Stimulated activated naive CD8-positive, alpha-beta T cell treated with anti-CD3 and anti-CD28 coated beads, Interleukin-15, Interleukin-2, amounts not matched to agents 100 ng/mL and 50 ng/mL, for 24 hours (primary cell): Measurements from ENCODE around the gene SEZ6L.
"Not testable (repeated sequence)": the region's sequence is repeated elsewhere in the genome, so short reads cannot be mapped to it uniquely, and the experiment has no call there.

Experiments used
- H3K27ac Mint-ChIP-seq: one replicate; pipeline ENCODE4 v1.8.0; 2021; ENCODE audit warnings: mild to moderate bottlenecking, mixed read lengths
- H3K27me3 Mint-ChIP-seq: one replicate; pipeline ENCODE4 v1.8.0; 2021; ENCODE audit warnings: mixed read lengths
- H3K36me3 Mint-ChIP-seq: one replicate; pipeline ENCODE4 v1.8.0; 2021; ENCODE audit warnings: low read depth, mixed read lengths
- H3K4me1 Mint-ChIP-seq: one replicate; pipeline ENCODE4 v1.8.0; 2021; ENCODE audit warnings: low read depth, mixed read lengths
- H3K4me3 Mint-ChIP-seq: one replicate; pipeline ENCODE4 v1.8.0; 2021; ENCODE audit warnings: mild to moderate bottlenecking, mixed read lengths
- H3K9me3 Mint-ChIP-seq: one replicate; pipeline ENCODE4 v1.8.0; 2021; ENCODE audit warnings: mixed read lengths

Gene SEZ6L

DNA sequence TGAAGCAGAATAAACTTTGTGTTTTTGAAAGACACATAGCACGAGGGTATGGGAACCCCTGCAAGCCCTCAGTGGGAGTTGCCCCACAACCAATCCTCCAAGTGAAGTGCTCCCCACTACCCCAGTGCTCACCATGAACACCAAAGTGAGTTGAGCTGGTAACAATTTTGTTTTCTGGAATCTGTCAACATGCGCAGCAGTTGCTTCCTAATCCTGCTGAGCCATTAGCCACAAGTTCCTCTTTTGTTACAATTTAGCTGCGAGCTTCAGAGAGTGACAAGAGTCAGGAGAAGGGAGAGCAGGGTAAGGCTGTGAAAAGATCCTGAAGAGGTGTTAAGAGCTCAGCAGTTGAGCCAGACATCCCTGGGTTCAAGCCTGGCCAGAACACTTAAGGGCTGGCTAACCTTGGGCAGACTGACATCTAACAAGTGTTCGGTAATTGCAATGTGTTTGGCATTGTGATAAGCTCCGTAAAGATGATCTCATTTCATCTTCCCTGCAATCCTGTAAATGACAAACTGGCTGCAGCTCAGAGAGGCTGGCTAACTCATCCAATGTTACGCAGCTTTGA, 235.7 kb downstream of the SEZ6L start:
- H3K27ac Mint-ChIP-seq = no peak overlapping the region
- peaks cover 14% of the 10 kb centered on the region for H3K4me1 Mint-ChIP-seq
- no peaks in the 10 kb centered on the region for H3K36me3 Mint-ChIP-seq
- no peak overlapping the region for H3K4me3 Mint-ChIP-seq
- H3K9me3 Mint-ChIP-seq = no peaks in the 10 kb centered on the region
- H3K27me3 Mint-ChIP-seq = peaks cover 14% of the 10 kb centered on the region

DNA sequence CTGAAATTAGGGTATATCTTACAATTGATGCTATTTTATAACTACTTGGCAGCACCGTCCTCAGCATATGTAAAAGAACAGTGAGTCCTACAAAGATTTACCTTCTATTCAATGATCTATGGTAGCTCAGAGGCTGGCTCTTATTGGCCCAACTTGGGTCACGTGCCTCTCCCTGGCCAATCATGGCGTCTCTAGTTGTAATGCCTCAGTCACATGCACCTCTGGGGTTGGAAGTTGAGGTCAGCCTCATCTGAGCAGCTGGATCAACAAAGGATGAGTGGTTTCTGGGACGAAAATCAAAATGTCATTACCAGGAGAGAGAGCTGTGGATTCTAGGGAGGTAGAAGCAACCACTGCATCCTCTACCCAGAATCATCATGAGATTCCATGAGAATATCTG, 236.9 kb downstream of the SEZ6L start:
- H3K27ac Mint-ChIP-seq = no peak overlapping the region
- no peaks in the 10 kb centered on the region for H3K36me3 Mint-ChIP-seq
- H3K4me1 Mint-ChIP-seq = peaks cover 14% of the 10 kb centered on the region
- H3K27me3 Mint-ChIP-seq = peaks cover 16% of the 10 kb centered on the region
- no peaks in the 10 kb centered on the region for H3K9me3 Mint-ChIP-seq
- H3K4me3 Mint-ChIP-seq = no peak overlapping the region

GRCh38 chr22:26408562-26409220, 239.4 kb downstream of the SEZ6L start:
- Mint-ChIP-seq H3K4me1 (peaks cover 10% of the 10 kb centered on the region), H3K27me3 (peaks cover 14% of the 10 kb centered on the region)
- not testable (repeated sequence) for H3K27ac Mint-ChIP-seq, H3K4me3 Mint-ChIP-seq, H3K36me3 Mint-ChIP-seq, H3K9me3 Mint-ChIP-seq

- H3K36me3 Mint-ChIP-seq = no peaks in the 10 kb centered on the region
- peaks cover 10% of the 10 kb centered on the region for H3K27me3 Mint-ChIP-seq
- H3K27ac Mint-ChIP-seq = no peak overlapping the region
Observed at GRCh38 chr22:26409719-26410335, 240.6 kb downstream of the SEZ6L start.

GRCh38 chr22:26410386-26410785, 241.1 kb downstream of the SEZ6L start:
- no peaks in the 10 kb centered on the region for H3K4me1 Mint-ChIP-seq
- no peak overlapping the region for H3K4me3 Mint-ChIP-seq
- H3K27me3 Mint-ChIP-seq = peaks cover 10% of the 10 kb centered on the region
- H3K27ac Mint-ChIP-seq = no peak overlapping the region
- no peaks in the 10 kb centered on the region for H3K9me3 Mint-ChIP-seq
- no peaks in the 10 kb centered on the region for H3K36me3 Mint-ChIP-seq

More at GRCh38 chr22:26409719-26410335, 240.6 kb downstream of the SEZ6L start:
- Mint-ChIP-seq H3K4me3 (no peak overlapping the region), H3K4me1 (peaks cover 2% of the 10 kb centered on the region), H3K9me3 (no peaks in the 10 kb centered on the region)

DNA sequence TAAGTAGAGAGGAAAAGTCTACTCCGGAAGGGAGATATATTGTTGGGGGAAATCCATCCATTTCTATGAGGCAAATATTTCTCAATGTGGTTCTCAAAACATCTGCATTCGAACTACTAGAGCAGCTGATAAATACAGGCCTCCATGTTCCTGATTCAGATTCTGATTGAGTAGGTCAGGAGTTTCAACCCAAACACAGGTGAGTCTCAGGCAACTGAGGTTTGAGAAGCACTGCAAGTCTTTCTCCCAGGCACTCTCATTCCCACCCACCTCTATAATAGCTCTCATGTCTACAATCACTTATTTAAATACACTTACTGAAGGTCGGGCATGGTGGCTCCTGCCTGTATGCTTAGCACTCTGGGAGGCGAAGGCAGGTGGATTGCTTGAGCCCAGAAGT, 245.1 kb downstream of the SEZ6L start:
- no peaks in the 10 kb centered on the region for H3K36me3 Mint-ChIP-seq
- H3K27me3 Mint-ChIP-seq = peaks cover 22% of the 10 kb centered on the region
- H3K27ac Mint-ChIP-seq = no peak overlapping the region
- H3K9me3 Mint-ChIP-seq = no peaks in the 10 kb centered on the region
- H3K4me1 Mint-ChIP-seq = no peaks in the 10 kb centered on the region
- no peak overlapping the region for H3K4me3 Mint-ChIP-seq

GRCh38 chr22:26416256-26416655, 247.0 kb downstream of the SEZ6L start:
- H3K4me1 Mint-ChIP-seq = no peaks in the 10 kb centered on the region
- H3K9me3 Mint-ChIP-seq = no peaks in the 10 kb centered on the region
- no peak overlapping the region for H3K4me3 Mint-ChIP-seq
- no peaks in the 10 kb centered on the region for H3K36me3 Mint-ChIP-seq
- H3K27ac Mint-ChIP-seq = no peak overlapping the region
- H3K27me3 Mint-ChIP-seq = peaks cover 25% of the 10 kb centered on the region

- no peaks in the 10 kb centered on the region for H3K4me1 Mint-ChIP-seq
- no peak overlapping the region for H3K4me3 Mint-ChIP-seq
- H3K27me3 Mint-ChIP-seq = peaks cover 25% of the 10 kb centered on the region
- no peak overlapping the region for H3K27ac Mint-ChIP-seq
- no peaks in the 10 kb centered on the region for H3K36me3 Mint-ChIP-seq
- H3K9me3 Mint-ChIP-seq = no peaks in the 10 kb centered on the region
Observed at GRCh38 chr22:26416670-26417276, 247.5 kb downstream of the SEZ6L start.

GRCh38 chr22:26417406-26417805, 248.1 kb downstream of the SEZ6L start:
- H3K9me3 Mint-ChIP-seq = no peaks in the 10 kb centered on the region
- H3K27me3 Mint-ChIP-seq = peaks cover 25% of the 10 kb centered on the region
- no peaks in the 10 kb centered on the region for H3K4me1 Mint-ChIP-seq
- no peak overlapping the region for H3K4me3 Mint-ChIP-seq
- H3K36me3 Mint-ChIP-seq = no peaks in the 10 kb centered on the region
- no peak overlapping the region for H3K27ac Mint-ChIP-seq

DNA sequence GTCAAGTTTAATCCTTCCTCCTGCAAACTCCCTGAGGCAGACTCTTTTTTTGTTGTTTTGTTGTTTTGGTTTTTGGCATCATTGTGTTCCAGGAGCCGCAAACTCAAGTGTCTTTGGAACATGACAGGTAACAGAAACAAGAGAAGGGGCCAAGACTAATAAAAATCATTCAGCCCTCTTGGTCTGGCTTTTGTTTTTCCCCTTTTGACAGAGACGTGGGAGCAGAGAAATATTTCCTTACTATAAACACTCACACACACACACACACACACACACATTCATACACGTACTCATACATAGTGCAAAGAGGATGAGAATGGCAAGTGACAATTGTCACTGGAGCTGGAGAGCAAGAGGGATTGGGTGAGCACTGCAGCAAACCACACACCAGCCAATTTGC, 249.4 kb downstream of the SEZ6L start:
- H3K4me1 Mint-ChIP-seq = no peaks in the 10 kb centered on the region
- H3K27me3 Mint-ChIP-seq = peaks cover 26% of the 10 kb centered on the region
- H3K36me3 Mint-ChIP-seq = no peaks in the 10 kb centered on the region
- H3K9me3 Mint-ChIP-seq = peaks cover 7% of the 10 kb centered on the region
- H3K4me3 Mint-ChIP-seq = no peak overlapping the region
- H3K27ac Mint-ChIP-seq = no peak overlapping the region

GRCh38 chr22:26426924-26427323, 257.7 kb downstream of the SEZ6L start:
- H3K9me3 Mint-ChIP-seq = peaks cover 10% of the 10 kb centered on the region
- peak overlapping the region; percentile 33 for H3K4me3 Mint-ChIP-seq
- no peaks in the 10 kb centered on the region for H3K36me3 Mint-ChIP-seq
- peaks cover 11% of the 10 kb centered on the region for H3K27me3 Mint-ChIP-seq
- peak overlapping the region; percentile 72 for H3K27ac Mint-ChIP-seq
- H3K4me1 Mint-ChIP-seq = peaks cover 40% of the 10 kb centered on the region

GRCh38 chr22:26428515-26429457, 259.5 kb downstream of the SEZ6L start, which contains the start of gene ASPHD2:
TSS of gene ASPHD2 (plus strand) at chr22:26429260. CDS start at chr22:26433616, 4,356 bp downstream.
- peak within 1 kb of the TSS; percentile 98 for H3K27ac Mint-ChIP-seq
- peaks cover 51% of the 10 kb centered on the region for H3K4me1 Mint-ChIP-seq
- H3K27me3 Mint-ChIP-seq = peaks cover 6% of the 10 kb centered on the region

DNA sequence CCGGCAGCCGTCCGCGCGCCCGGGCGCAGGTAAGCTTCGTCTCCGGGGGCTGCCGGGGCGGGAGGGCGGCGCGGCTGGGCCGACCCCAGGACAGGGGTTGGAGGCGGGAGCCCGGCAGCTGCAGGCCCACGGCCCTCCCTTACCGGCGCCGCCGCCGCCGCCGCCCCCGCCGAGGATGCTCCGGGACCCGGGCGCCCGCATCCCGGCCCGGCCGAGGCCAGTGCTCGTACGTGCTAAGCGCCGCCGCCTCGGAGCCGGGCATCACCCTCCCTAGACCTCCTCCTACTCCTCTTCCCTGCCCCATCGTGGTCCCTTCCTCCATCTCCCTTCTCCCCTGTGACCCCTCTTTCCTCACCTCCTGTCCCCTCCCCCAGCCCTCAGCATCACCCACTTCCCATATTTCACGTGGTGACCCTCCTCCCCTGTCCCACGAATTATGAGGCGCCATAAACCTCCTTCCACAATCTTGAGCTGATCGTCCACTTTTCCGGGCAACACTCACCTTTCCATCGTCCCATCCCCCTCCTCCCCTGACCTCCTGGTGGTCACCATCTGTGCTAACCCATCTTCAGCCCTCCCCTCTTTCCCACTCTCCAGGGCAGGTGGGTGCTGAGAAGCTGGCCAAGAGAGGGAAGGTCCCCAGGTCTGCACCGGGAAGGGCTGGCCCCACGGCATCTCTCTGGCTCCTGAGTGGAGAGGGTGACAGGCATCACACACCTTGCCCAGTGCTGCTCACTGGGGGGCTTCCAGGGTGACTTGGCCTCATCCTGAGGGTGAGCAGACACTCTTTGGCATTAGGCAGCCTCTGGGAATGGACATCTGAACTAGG, 260.4 kb downstream of the SEZ6L start:
- Mint-ChIP-seq H3K27me3 (no peaks in the 10 kb centered on the region), H3K4me1 (peaks cover 51% of the 10 kb centered on the region), H3K27ac (peak overlapping the region; percentile 73), H3K4me3 (peak overlapping the region; percentile 76), H3K9me3 (no peaks in the 10 kb centered on the region), H3K36me3 (peaks cover 17% of the 10 kb centered on the region)

More at GRCh38 chr22:26428515-26429457, 259.5 kb downstream of the SEZ6L start, which contains the start of gene ASPHD2:
- Mint-ChIP-seq H3K9me3 (peaks cover 1% of the 10 kb centered on the region), H3K4me3 (peak within 1 kb of the TSS; percentile 97), H3K36me3 (peaks cover 10% of the 10 kb centered on the region)

DNA sequence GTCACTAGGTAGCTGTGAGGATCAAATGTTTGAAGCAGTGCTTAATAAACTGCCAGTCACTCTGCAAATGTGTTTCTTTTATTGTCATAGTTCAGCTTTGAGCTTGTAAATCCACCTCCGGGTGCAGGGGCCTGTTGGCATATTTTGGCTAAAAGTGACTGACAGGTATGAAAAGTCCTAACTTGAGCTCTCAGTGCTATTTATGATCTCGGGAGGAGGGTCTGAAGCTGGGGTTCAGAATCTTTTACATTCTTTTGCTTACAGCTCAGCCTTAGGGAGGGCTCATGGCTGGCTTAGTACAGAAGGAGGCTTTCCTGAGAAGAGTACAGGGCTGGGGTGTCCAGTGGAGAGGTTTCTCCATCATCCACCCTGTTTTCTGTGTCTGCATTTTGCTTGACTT, 261.3 kb downstream of the SEZ6L start:
- H3K4me1 Mint-ChIP-seq = peaks cover 59% of the 10 kb centered on the region
- peaks cover 26% of the 10 kb centered on the region for H3K36me3 Mint-ChIP-seq
- H3K27me3 Mint-ChIP-seq = no peaks in the 10 kb centered on the region
- H3K4me3 Mint-ChIP-seq = peak overlapping the region; percentile 76
- H3K9me3 Mint-ChIP-seq = no peaks in the 10 kb centered on the region
- H3K27ac Mint-ChIP-seq = peak overlapping the region; percentile 73
